Temporal lobe (tissue), 2 donors: ENCODE data around the gene UBL4A. TPM values are rescaled to one million over a fixed set of nuclear protein-coding genes. Genes with fewer than 3 reads are reported as not detected.

ENCODE experiments used
- small RNA-seq: library from RNA; depleted of rRNA; stranded (forward); fragments of <200 nt; gene quantifications from one replicate; pipeline ENCODE3, GENCODE V24; 2014; ENCODE audit warnings: low replicate concordance
- total RNA-seq: library from RNA; depleted of rRNA; stranded (reverse); fragments of >200 nt; gene quantifications from one replicate; pipeline ENCODE4 v1.2.3, GENCODE V29; 2014

Gene UBL4A
- total RNA-seq, 1 donor from 2014 or later: 35.2 TPM

Small RNA genes within 50 kb of the gene (small RNA-seq; reads per million reads assigned to genes)
- gene MIR6858 (not detected), gene RN7SL697P (not detected)

Other genes starting within 250 kb of the UBL4A start
- not detected for gene OPN1MW3, start 229.0 kb downstream of the UBL4A start, total RNA-seq
- gene TEX28, start 191.5 kb downstream of the UBL4A start, total RNA-seq: not detected
- 3.4 TPM for gene TKTL1, start 190.8 kb downstream of the UBL4A start, total RNA-seq
- 88.8 TPM for gene FLNA, start 112.0 kb downstream of the UBL4A start, total RNA-seq
- gene EMD, start 107.3 kb downstream of the UBL4A start, total RNA-seq: 14.0 TPM
- gene RPL10, start 88.2 kb downstream of the UBL4A start, total RNA-seq: 2,159 TPM
- gene DNASE1L1, start 77.4 kb downstream of the UBL4A start, total RNA-seq: 4.2 TPM
- gene TAFAZZIN, start 75.1 kb downstream of the UBL4A start, total RNA-seq: 9.3 TPM
- gene ATP6AP1, start 57.9 kb downstream of the UBL4A start, total RNA-seq: 41.8 TPM
- gene GDI1, start 49.5 kb downstream of the UBL4A start, total RNA-seq: 284 TPM
- gene FAM50A, start 42.5 kb downstream of the UBL4A start, total RNA-seq: 15.5 TPM
- gene PLXNA3, start 28.3 kb downstream of the UBL4A start, total RNA-seq: 17.7 TPM
- 7.9 TPM for gene LAGE3, start 7.3 kb downstream of the UBL4A start, total RNA-seq
- gene SLC10A3, start 4.0 kb upstream of the UBL4A start, total RNA-seq: 2.2 TPM
- gene FAM3A, start 29.6 kb upstream of the UBL4A start, total RNA-seq: 8.4 TPM
- 17.9 TPM for gene G6PD, start 60.2 kb upstream of the UBL4A start, total RNA-seq
- 4.2 TPM for gene IKBKG, start 61.0 kb upstream of the UBL4A start, total RNA-seq
- not detected for gene CTAG1A, start 98.5 kb upstream of the UBL4A start, total RNA-seq
- gene CTAG1B, start 132.7 kb upstream of the UBL4A start, total RNA-seq: not detected
- not detected for gene CTAG2, start 167.0 kb upstream of the UBL4A start, total RNA-seq